ENCODE results near the gene PSMD8. TPM values are rescaled to one million over a fixed set of nuclear protein-coding genes. Genes with fewer than 3 reads are reported as not detected.

The PSMD8 gene
- total RNA-seq, 1 donor from 2014 or later: 316 TPM

DNA sequence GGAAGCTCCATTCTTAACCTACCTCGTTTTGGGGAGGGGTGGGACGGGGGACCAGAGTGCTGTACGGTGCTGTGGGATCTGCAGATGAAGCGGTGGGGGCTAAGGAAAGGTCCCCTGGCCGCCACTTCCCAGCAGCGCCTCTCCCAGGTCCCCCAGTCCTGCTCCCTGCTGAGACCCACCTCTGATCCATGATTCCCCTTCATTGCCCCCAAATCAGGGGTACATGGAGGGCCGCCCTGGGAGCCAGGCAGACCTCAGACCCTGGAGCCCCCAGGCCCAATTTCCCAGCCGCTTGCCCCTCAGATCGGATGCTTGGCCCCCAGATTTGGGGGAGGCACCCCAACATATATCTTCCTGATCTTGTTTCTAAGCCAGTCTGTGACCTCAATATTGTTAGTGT lies 24.7 kb downstream of the PSMD8 start:
- no peak for DNase-seq (ENCODE audit: low read depth)
- no peak for TF ChIP-seq CTCF (IDR thresholded peaks at IDR 0.05; ENCODE audit: insufficient read depth, low read length, poor library complexity, severe bottlenecking)
- peaks cover 14% of the 10 kb centered on the region for H3K27me3 ChIP-seq (ENCODE audit: control insufficient read depth, insufficient read depth, low read length)
- H3K4me3 ChIP-seq (ENCODE audit: low read depth, low read length): no peak overlapping the region
- H3K36me3 ChIP-seq (ENCODE audit: control insufficient read depth, insufficient read depth, low read length): peaks cover 1% of the 10 kb centered on the region

GRCh38 chr19:38399537-38399936 lies 25.2 kb downstream of the PSMD8 start:
- no peak overlapping the region for H3K4me3 ChIP-seq (ENCODE audit: low read depth, low read length)
- DNase-seq (ENCODE audit: low read depth): no peak
- peaks cover 11% of the 10 kb centered on the region for H3K27me3 ChIP-seq (ENCODE audit: control insufficient read depth, insufficient read depth, low read length)
- no peak for TF ChIP-seq CTCF (IDR thresholded peaks at IDR 0.05; ENCODE audit: insufficient read depth, low read length, poor library complexity, severe bottlenecking)
- H3K36me3 ChIP-seq (ENCODE audit: control insufficient read depth, insufficient read depth, low read length): peaks cover 1% of the 10 kb centered on the region

DNA sequence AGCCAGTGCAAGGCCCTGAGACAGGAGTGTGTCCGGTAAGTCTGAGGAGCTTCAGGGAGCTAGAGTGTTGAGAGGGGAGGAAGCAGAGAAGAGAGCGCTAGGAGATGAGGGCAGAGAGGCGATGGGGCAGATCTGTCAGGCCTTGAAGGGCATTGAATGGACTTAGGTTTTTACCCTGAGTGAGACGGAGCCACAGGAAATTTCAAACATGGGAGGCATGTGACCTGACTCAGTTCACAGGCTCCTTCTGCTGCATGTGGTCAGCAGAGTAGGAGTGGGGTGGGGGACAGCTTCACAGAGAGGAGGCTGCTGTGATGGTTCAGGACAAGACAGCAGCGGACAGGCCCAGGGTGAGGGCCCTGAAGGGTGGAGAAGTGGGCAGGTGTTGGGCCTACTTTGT lies 26.0 kb downstream of the PSMD8 start:
- Histone ChIP-seq H3K4me3 (ENCODE audit: low read depth, low read length) (no peak overlapping the region), H3K27me3 (ENCODE audit: control insufficient read depth, insufficient read depth, low read length) (peaks cover 4% of the 10 kb centered on the region), H3K36me3 (ENCODE audit: control insufficient read depth, insufficient read depth, low read length) (peaks cover 1% of the 10 kb centered on the region)
- no peak for TF ChIP-seq CTCF (IDR thresholded peaks at IDR 0.05; ENCODE audit: insufficient read depth, low read length, poor library complexity, severe bottlenecking)
- no peak for DNase-seq (ENCODE audit: low read depth)

DNA sequence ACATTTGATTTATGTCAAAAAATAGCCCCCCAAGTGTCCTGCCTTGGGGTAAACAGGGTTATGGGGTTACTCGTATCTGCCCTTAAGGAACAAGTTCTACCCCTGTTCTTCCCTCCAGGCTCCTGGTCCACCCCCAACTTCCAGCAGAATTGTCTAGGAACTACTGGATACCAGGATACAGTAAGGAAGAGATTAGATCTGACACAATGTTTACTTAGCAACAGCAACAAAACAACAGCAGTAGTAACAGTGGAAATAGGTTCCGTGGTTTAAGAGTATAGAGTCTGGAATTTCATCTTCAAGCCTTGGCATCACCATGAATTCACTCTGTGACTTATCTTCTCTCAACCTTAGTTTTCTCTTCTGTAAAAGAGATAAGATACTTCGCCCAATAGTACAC lies 26.8 kb downstream of the PSMD8 start:
- DNase-seq (ENCODE audit: low read depth): no peak
- peaks cover under 1% of the 10 kb centered on the region for H3K36me3 ChIP-seq (ENCODE audit: control insufficient read depth, insufficient read depth, low read length)
- TF ChIP-seq CTCF (IDR thresholded peaks at IDR 0.05; ENCODE audit: insufficient read depth, low read length, poor library complexity, severe bottlenecking): no peak

DNA sequence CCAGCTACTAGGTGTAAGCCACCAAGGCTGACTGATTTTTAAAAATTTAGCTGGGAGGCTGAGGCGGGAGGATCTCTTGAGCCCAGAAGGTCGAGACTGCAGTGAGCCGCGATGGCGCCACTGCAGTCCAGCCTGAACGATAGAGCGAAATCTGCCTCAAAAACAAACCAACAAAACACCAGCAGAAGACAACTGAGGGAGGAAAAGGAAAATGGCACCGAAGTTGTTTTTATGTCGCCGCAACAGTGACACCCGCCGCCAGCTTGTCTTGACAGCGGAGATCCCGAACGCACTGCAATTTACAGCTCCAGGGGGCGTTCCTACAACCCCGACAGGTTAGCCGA lies 28.2 kb downstream of the PSMD8 start:
- no peak for DNase-seq (ENCODE audit: low read depth)

More for the DNA sequence above, 26.8 kb downstream of the PSMD8 start:
- Histone ChIP-seq H3K4me3 (ENCODE audit: low read depth, low read length) (no peak overlapping the region), H3K27me3 (ENCODE audit: control insufficient read depth, insufficient read depth, low read length) (peaks cover 4% of the 10 kb centered on the region)

More for the DNA sequence above, 28.2 kb downstream of the PSMD8 start:
- H3K4me3 ChIP-seq (ENCODE audit: low read depth, low read length): peak overlapping the region; percentile 35
- H3K36me3 ChIP-seq (ENCODE audit: control insufficient read depth, insufficient read depth, low read length): no peaks in the 10 kb centered on the region
- H3K27me3 ChIP-seq (ENCODE audit: control insufficient read depth, insufficient read depth, low read length): peaks cover 2% of the 10 kb centered on the region
- no peak for TF ChIP-seq CTCF (IDR thresholded peaks at IDR 0.05; ENCODE audit: insufficient read depth, low read length, poor library complexity, severe bottlenecking)
